Mammary epithelial cell (primary cell): ENCODE results near the gene GRAP2.

Experiments used
- CTCF ChIP-seq, 2 donors: IDR thresholded peaks in 1 of 2; conservative IDR thresholded peaks in 1 of 2; 2 replicates each; pipeline ENCODE4 v1.5.1; 2011 to 2012; ENCODE audit warnings: inconsistent platforms in 2 of 2, low read length in 2 of 2, mild to moderate bottlenecking in 2 of 2, control low read depth in 1 of 2, low read depth in 1 of 2; ENCODE audit not compliant: insufficient read depth in 1 of 2; ENCODE audit errors: extremely low read depth in 1 of 2
- EZH2 ChIP-seq: IDR thresholded peaks from 2 replicates; pipeline ENCODE4 v1.6.1; 2012; ENCODE audit warnings: low read length, inconsistent platforms, borderline replicate concordance

- TF ChIP-seq CTCF (conservative IDR thresholded peaks at IDR 0.05 in 1 of 2, IDR thresholded peaks at IDR 0.05 in 1 of 2; ENCODE audit: extremely low read depth in 1 of 2, insufficient read depth in 1 of 2, low read depth in 1 of 2, low read length in 2 of 2) = no peak
- no peak for TF ChIP-seq EZH2
These were observed 46.6 kb downstream of the GRAP2 start for GRCh38 chr22:39947220-39948216.
